SK-N-SH (cell line): ENCODE measurements around the gene SURF6. TPM values are rescaled to one million over a fixed set of nuclear protein-coding genes. Genes with fewer than 3 reads are reported as not detected.

Experiments used
- CTCF ChIA-PET: fragments of 300-600, 350-600 bp; formaldehyde crosslinking; extraction: SDS; loops from one replicate; lab custom pipeline; 2021; lab: Yijun Ruan, JAX
- POLR2A ChIA-PET: fragments of 350-600 bp; sonication (Branson Sonifier 250); formaldehyde crosslinking; extraction: SDS; loops from one replicate; lab custom pipeline; 2020; ENCODE audit warnings: antibody characterized with exemption, inconsistent platforms; lab: Yijun Ruan, JAX
- DNase-seq: peaks from one replicate; pipeline ENCODE4 v3.0.0; 2012
- H2AFZ ChIP-seq: fragments of 200-600 bp; sonication (generic); 2 replicates; pipeline ENCODE4 v1.8.1; 2016; ENCODE audit warnings: antibody characterized with exemption, mild to moderate bottlenecking, low read depth
- H3F3A ChIP-seq: fragments of 200-600 bp; sonication (generic); replicated peaks from 2 replicates; pipeline ENCODE3; 2016; ENCODE audit warnings: antibody characterized with exemption, mild to moderate bottlenecking; ENCODE audit not compliant: insufficient read depth
- H3K27ac ChIP-seq, 2 experiments: fragments of 200-500 bp in 1 of 2; fragments of 200-600 bp in 1 of 2; sonication (Bioruptor generic) in 1 of 2; sonication (generic), shearing (Covaris generic) in 1 of 2; 2 replicates each; pipeline versions ENCODE4 v1.5.1 to v1.6.1; 2014 to 2016; ENCODE audit warnings: low read depth in 2 of 2, inconsistent platforms in 1 of 2, low read length in 1 of 2, mild to moderate bottlenecking in 1 of 2, mixed read lengths in 1 of 2
- H3K27me3 ChIP-seq: fragments of 200-600 bp; sonication (generic), shearing (Covaris generic); 2 replicates; pipeline ENCODE4 v1.6.1; 2016; ENCODE audit warnings: mixed run types; ENCODE audit not compliant: insufficient read depth
- H3K36me3 ChIP-seq, 2 experiments: fragments of 200-500 bp in 1 of 2; fragments of 200-600 bp in 1 of 2; sonication (Bioruptor generic) in 1 of 2; sonication (generic) in 1 of 2; replicated peaks in 1 of 2; 2 replicates each; pipeline versions ENCODE3 to v1.5.1; 2014 to 2016; ENCODE audit warnings: low read length in 1 of 2, mild to moderate bottlenecking in 1 of 2; ENCODE audit not compliant: insufficient read depth in 2 of 2, control insufficient read depth in 1 of 2
- H3K4me1 ChIP-seq, 2 experiments: fragments of 200-500 bp in 1 of 2; fragments of 200-600 bp in 1 of 2; sonication (Bioruptor generic) in 1 of 2; sonication (generic), shearing (Covaris generic) in 1 of 2; 2 replicates each; pipeline versions ENCODE4 v1.5.1 to v1.6.1; 2014 to 2016; ENCODE audit warnings: low read depth in 1 of 2, low read length in 1 of 2, mixed run types in 1 of 2; ENCODE audit not compliant: insufficient read depth in 2 of 2, control insufficient read depth in 1 of 2
- H3K4me2 ChIP-seq: fragments of 200-600 bp; sonication (generic), shearing (Covaris generic); 2 replicates; pipeline ENCODE4 v1.6.1; 2017; ENCODE audit warnings: mixed run types
- H3K4me3 ChIP-seq, 2 experiments: fragments of 200-500 bp in 1 of 2; fragments of 200-600 bp in 1 of 2; sonication (Bioruptor generic) in 1 of 2; sonication (generic), shearing (Covaris generic) in 1 of 2; 2 replicates each; pipeline versions ENCODE4 v1.5.1 to v1.8.1; 2014 to 2016; ENCODE audit warnings: low read depth in 2 of 2, inconsistent platforms in 1 of 2, low read length in 1 of 2, mild to moderate bottlenecking in 1 of 2, mixed read lengths in 1 of 2, moderate library complexity in 1 of 2
- H3K79me2 ChIP-seq: fragments of 200-600 bp; sonication (generic); 2 replicates; pipeline ENCODE4 v1.8.1; 2017; ENCODE audit warnings: mild to moderate bottlenecking; ENCODE audit not compliant: insufficient read depth
- H3K9ac ChIP-seq: fragments of 200-600 bp; sonication (generic); 2 replicates; pipeline ENCODE4 v1.6.1; 2017; ENCODE audit warnings: mixed run types
- H3K9me2 ChIP-seq: fragments of 200-600 bp; sonication (generic); 2 replicates; pipeline ENCODE4 v1.6.1; 2017; ENCODE audit warnings: mixed run types
- H3K9me3 ChIP-seq: fragments of 200-600 bp; sonication (generic); 2 replicates; pipeline ENCODE4 v1.6.1; 2017; ENCODE audit warnings: mixed run types, mild to moderate bottlenecking, moderate library complexity
- H4K20me1 ChIP-seq: fragments of 200-600 bp; sonication (generic); 2 replicates; pipeline ENCODE4 v1.6.1; 2017; ENCODE audit warnings: mild to moderate bottlenecking, mixed run types; ENCODE audit not compliant: insufficient read depth
- ELF1 ChIP-seq: IDR thresholded peaks from 2 replicates; pipeline ENCODE4 v1.4.0; 2012
- EP300 ChIP-seq, 2 experiments: IDR thresholded peaks; 2 replicates each; pipeline versions ENCODE4 v1.4.0 to v1.6.1; 2012; ENCODE audit warnings: borderline replicate concordance in 1 of 2, low read depth in 1 of 2, low read length in 1 of 2
- EZH2phosphoT487 ChIP-seq: fragments of 200-600 bp; sonication (generic); IDR thresholded peaks from 2 replicates; pipeline ENCODE4 v1.6.1; 2017; ENCODE audit warnings: low read depth, mixed run types, mild to moderate bottlenecking, antibody characterized with exemption, moderate library complexity, borderline replicate concordance
- FOSL2 ChIP-seq: IDR thresholded peaks from 2 replicates; pipeline ENCODE4 v1.4.0; 2012; ENCODE audit warnings: low read depth, mild to moderate bottlenecking, moderate library complexity, borderline replicate concordance
- MEF2A ChIP-seq: IDR thresholded peaks from 2 replicates; pipeline ENCODE4 v1.4.0; 2012; ENCODE audit warnings: low read depth, borderline replicate concordance
- MXI1 ChIP-seq: IDR thresholded peaks from 2 replicates; pipeline ENCODE4 v1.6.1; 2012; ENCODE audit warnings: mild to moderate bottlenecking, low read depth, low read length, improper control_type of control experiment
- NRF1 ChIP-seq: IDR thresholded peaks from 2 replicates; pipeline ENCODE4 v1.6.1; 2012; ENCODE audit warnings: low read depth, mild to moderate bottlenecking, low read length
- TAF1 ChIP-seq: IDR thresholded peaks from 2 replicates; pipeline ENCODE4 v1.6.1; 2012; ENCODE audit warnings: low read depth, mild to moderate bottlenecking, low read length, moderate library complexity, borderline replicate concordance
- ZBTB33 ChIP-seq: IDR thresholded peaks from 2 replicates; pipeline ENCODE4 v1.4.0; 2012; ENCODE audit warnings: low read depth, borderline replicate concordance
- WGBS: methylation state at CpG from one replicate; pipeline ENCODE4 v1.1.6; 2017; ENCODE audit warnings: low lambda C conversion rate; 5-methylcytosine and 5-hydroxymethylcytosine counted together
- polyA plus RNA-seq, 3 experiments: library from polyadenylated mRNA; depleted of rRNA; stranded (reverse); fragments of >200 nt; gene quantifications; 2 replicates each; pipeline ENCODE4 v1.2.3, GENCODE V29; 2012

SURF6 gene
- polyA plus RNA-seq, 1 of the 3 experiments (the other 2 are of a cell fraction) = 44.5 TPM

DNA sequence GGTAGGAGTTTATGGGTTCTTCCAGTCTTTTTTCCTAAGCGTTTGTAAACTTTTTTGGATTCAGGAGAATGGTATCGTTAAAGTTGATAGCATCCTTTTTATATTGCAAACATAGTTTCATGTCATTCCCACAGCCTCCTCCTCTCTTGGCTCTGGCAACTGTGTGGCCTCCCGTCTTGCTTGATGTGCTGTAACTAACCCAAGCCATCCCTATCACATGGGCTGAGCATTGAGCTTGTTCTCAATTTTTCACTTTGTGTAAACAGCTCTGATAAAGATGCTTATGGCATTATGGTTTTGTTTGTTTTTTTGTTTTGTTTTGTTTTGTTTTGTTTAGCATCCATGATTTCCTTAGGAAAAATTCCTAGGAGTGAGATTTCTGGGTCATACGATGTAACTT lies 44.7 kb upstream of the SURF6 start (continued):
- TF ChIP-seq ZBTB33 (no peak), EZH2phosphoT487 (no peak)

GRCh38 chr9:133379153-133380086 lies 43.4 kb upstream of the SURF6 start:
- peaks cover 9% of the 10 kb centered on the region for H4K20me1 ChIP-seq
- no peaks in the 10 kb centered on the region for H3K9me2 ChIP-seq
- ChIA-PET POLR2A (no interaction called here), CTCF (interaction anchor here (0.6 to 0.7 kb wide), 2 partner anchors 104 to 107 kb away, joined by 3 read pairs; no protein-coding TSS in a partner anchor)
- H3K27ac ChIP-seq = no peak overlapping the region
- peaks cover 18% of the 10 kb centered on the region for H3K79me2 ChIP-seq
- DNase-seq = no peak
- H3F3A ChIP-seq = peaks cover 9% of the 10 kb centered on the region
- TF ChIP-seq TAF1 (no peak), ELF1 (no peak), ZBTB33 (no peak), MEF2A (no peak), MXI1 (no peak), FOSL2 (no peak), EP300 (IDR thresholded peaks at IDR 0.05; ENCODE audit: borderline replicate concordance in 1 of 2, low read depth in 1 of 2, low read length in 1 of 2) (no peak), NRF1 (no peak)
- 94% methylated on average over 12 of the region's 14 CpGs for WGBS
- H3K36me3 ChIP-seq = no peaks in the 10 kb centered on the region
- H3K4me3 ChIP-seq = no peak overlapping the region
- no peak overlapping the region for H2AFZ ChIP-seq
- no peaks in the 10 kb centered on the region for H3K9me3 ChIP-seq
- no peaks in the 10 kb centered on the region for H3K27me3 ChIP-seq
- no peak overlapping the region for H3K9ac ChIP-seq
- no peak overlapping the region for H3K4me2 ChIP-seq
- H3K4me1 ChIP-seq = peaks cover 0 to 5% of the 10 kb centered on the region in 2 experiments; a peak in 1 of 4 replicates
